GM12891 (cell line): ENCODE data around the gene HIP1R.

Experiments used
- POLR2A ChIP-seq: IDR thresholded peaks from 2 replicates; pipeline ENCODE4 v1.6.1; 2011; ENCODE audit warnings: low read depth, low read length, control low read depth
- POLR2AphosphoS5 ChIP-seq: IDR thresholded peaks from 2 replicates; pipeline ENCODE4 v1.6.1; 2011; ENCODE audit warnings: low read depth, low read length, control low read depth
- POU2F2 ChIP-seq: IDR thresholded peaks from 2 replicates; pipeline ENCODE4 v1.6.1; 2011; ENCODE audit warnings: low read depth, mild to moderate bottlenecking, control low read depth, low read length, moderate library complexity
- SPI1 ChIP-seq: IDR thresholded peaks from 2 replicates; pipeline ENCODE4 v1.6.1; 2011; ENCODE audit warnings: low read depth, low read length, control low read depth
- TAF1 ChIP-seq: IDR thresholded peaks from 2 replicates; pipeline ENCODE4 v1.6.1; 2011; ENCODE audit warnings: low read depth, low read length, control low read depth

GRCh38 chr12:122847516-122847836, 12.2 kb downstream of the HIP1R start:
- TF ChIP-seq POLR2AphosphoS5 (no peak), TAF1 (no peak), POLR2A (no peak), SPI1 (no peak), POU2F2 (no peak)
